ENCODE measurements around the gene TMEM254. TPM values are rescaled to one million over a fixed set of nuclear protein-coding genes. Genes with fewer than 3 reads are reported as not detected.
"Not testable (repeated sequence)": the region's sequence is repeated elsewhere in the genome, so short reads cannot be mapped to it uniquely, and the experiment has no call there.

TMEM254 gene
- polyA plus RNA-seq, 2 of the 4 experiments (the other 2 are of a cell fraction) = 20.4 to 38.9 TPM

DNA sequence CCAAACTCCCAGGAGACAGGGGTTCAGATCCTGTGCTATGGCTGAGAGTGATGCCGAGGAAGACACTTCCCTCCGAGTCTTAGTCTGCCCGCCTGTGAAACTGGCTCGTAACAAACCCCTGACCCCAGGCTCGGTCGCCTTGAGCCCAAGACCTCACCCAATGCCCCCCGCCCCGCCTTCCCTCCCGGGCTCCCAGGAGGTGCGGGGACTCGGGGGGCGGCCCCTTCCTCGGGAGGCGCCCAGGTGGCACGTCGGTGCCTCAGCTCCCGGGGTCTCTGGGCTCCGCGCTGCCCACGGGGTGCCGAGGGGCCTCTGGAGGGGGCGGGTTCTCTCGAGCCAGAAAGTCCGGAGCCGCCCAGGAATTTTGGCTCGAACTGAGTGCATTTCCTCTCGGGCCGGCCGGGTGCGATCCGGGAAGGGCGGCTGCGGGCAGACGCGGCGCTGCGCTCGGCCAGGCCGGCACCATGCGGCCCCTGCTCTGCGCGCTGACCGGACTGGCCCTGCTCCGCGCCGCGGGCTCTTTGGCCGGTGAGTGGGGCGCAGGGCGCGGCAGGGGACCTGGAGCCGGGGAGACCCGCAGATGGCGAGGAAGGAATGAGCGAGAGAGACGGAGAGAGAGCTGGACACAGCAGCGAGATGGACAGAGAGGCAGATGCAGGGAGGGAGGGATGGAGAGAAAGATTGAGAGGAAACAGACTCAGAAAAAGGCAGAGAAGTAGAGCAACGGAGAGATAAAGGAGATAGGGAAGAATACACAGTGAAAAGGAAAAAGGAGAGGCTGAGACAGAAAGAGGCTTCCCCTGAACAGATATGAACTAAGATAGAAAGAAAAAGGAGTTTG lies 54.1 kb downstream of the TMEM254 start, which contains the start of gene PLAC9:
Gene PLAC9 (plus strand): TSS at position 432 of the 841 bp plus-strand sequence. CDS start 33 bp downstream, at position 465.
- peak; percentile 78 to 90 for ATAC-seq

GRCh38 chr10:80133206-80133605 lies 54.7 kb downstream of the TMEM254 start:
- CTCF ChIA-PET = interaction anchor here (0.6 to 4.7 kb wide), 3 partner anchors 10 to 51 kb away, joined by 3 to 27 read pairs (median 3); no protein-coding TSS in a partner anchor
- no peak for ATAC-seq

More for the DNA sequence above, 54.1 kb downstream of the TMEM254 start, which contains the start of gene PLAC9:
- H3K4me3 ChIP-seq = peak within 1 kb of the TSS; percentile 50
- 0 out of 3 replicates have a peak, but pooled peaks cover 9% of the 10 kb centered on the region for H3K4me1 ChIP-seq
- no peaks in the 10 kb centered on the region for H3K9me3 ChIP-seq
- POLR2A ChIA-PET = no interaction called here
- peak within 1 kb of the TSS; percentile 90 for H3K4me2 ChIP-seq
- WGBS (ENCODE audit: missing lambda C conversion rate) = 13% methylated on average over 34 of the region's 58 CpGs
- H3K27ac ChIP-seq = peak within 1 kb of the TSS; percentile 12 to 67; a peak in 5 of 6 replicates
- CTCF ChIA-PET = interaction anchor here (0.6 to 4.7 kb wide), 4 partner anchors 11 to 128 kb away, joined by 3 to 27 read pairs (median 3); no protein-coding TSS in a partner anchor
- FAIRE-seq (no peak), DNase-seq (ENCODE audit: low read depth in 1 of 2, low spot score in 1 of 2) (peak in 1 of 2 experiments; percentile 18)
- TF ChIP-seq PBX3 (IDR thresholded peaks at IDR 0.05) (no peak), GATA3 (IDR thresholded peaks at IDR 0.05; ENCODE audit: borderline replicate concordance) (no peak), REST (IDR thresholded peaks at IDR 0.05) (no peak), USF2 (IDR thresholded peaks at IDR 0.05) (no peak), SREBF2 (IDR thresholded peaks at IDR 0.05) (no peak), EHF (CRISPR knock-in tag; IDR thresholded peaks at IDR 0.05) (no peak)

GRCh38 chr10:80133687-80134086 lies 55.2 kb downstream of the TMEM254 start:
- H3K27ac ChIP-seq; H3K4me2 ChIP-seq; FAIRE-seq; H3K4me3 ChIP-seq; DNase-seq (ENCODE audit: low read depth in 1 of 2, low spot score in 1 of 2); ATAC-seq; POLR2A ChIA-PET; H3K9me3 ChIP-seq; H3K4me1 ChIP-seq: not testable (repeated sequence)
- CTCF ChIA-PET = interaction anchor here (0.6 to 4.7 kb wide), 3 partner anchors 10 to 26 kb away, joined by 3 to 27 read pairs (median 3); no protein-coding TSS in a partner anchor
- 93% methylated on average over 9 of the region's 9 CpGs for WGBS (ENCODE audit: missing lambda C conversion rate)

More at GRCh38 chr10:80133206-80133605, 54.7 kb downstream of the TMEM254 start:
- no peak for FAIRE-seq
- Histone ChIP-seq H3K9me3 (no peaks in the 10 kb centered on the region), H3K27ac (no peak overlapping the region), H3K4me2 (peak overlapping the region; percentile 90), H3K4me1 (0 out of 3 replicates have a peak, but pooled peaks cover 9% of the 10 kb centered on the region), H3K4me3 (peak overlapping the region; percentile 50; the same call in 2 of the 3 replicates)
- TF ChIP-seq KDM5A (IDR thresholded peaks at IDR 0.05) (no peak), JUNB (IDR thresholded peaks at IDR 0.05) (no peak), ZFP36 (IDR thresholded peaks at IDR 0.05; ENCODE audit: borderline replicate concordance, partially characterized antibody) (no peak), EHF (CRISPR knock-in tag; IDR thresholded peaks at IDR 0.05) (no peak), MAZ (IDR thresholded peaks at IDR 0.05; ENCODE audit: borderline replicate concordance, low read depth, low read length) (no peak), SREBF2 (IDR thresholded peaks at IDR 0.05) (no peak), FOXS1 (CRISPR knock-in tag; IDR thresholded peaks at IDR 0.05) (no peak), ZSCAN20 (CRISPR knock-in tag; IDR thresholded peaks at IDR 0.05) (no peak), RARB (CRISPR knock-in tag; IDR thresholded peaks at IDR 0.05) (no peak), HOXB13 (CRISPR knock-in tag; IDR thresholded peaks at IDR 0.05; ENCODE audit: low read depth) (no peak), POLR2A (IDR thresholded peaks at IDR 0.05; ENCODE audit: low read length) (no peak), PBX3 (IDR thresholded peaks at IDR 0.05) (no peak)
- TF ChIP-seq, protein P1, sequence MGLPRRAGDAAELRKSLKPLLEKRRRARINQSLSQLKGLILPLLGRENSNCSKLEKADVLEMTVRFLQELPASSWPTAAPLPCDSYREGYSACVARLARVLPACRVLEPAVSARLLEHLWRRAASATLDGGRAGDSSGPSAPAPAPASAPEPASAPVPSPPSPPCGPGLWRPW (IDR thresholded peaks at IDR 0.05) = no peak
- 67% methylated on average over 6 of the region's 6 CpGs for WGBS (ENCODE audit: missing lambda C conversion rate)
- POLR2A ChIA-PET = no interaction called here
- no peak for DNase-seq (ENCODE audit: low read depth in 1 of 2, low spot score in 1 of 2)
